GM12801 (cell line): ENCODE data around the gene FGA.

ENCODE experiments used
- TF ChIP-seq, protein P1 (sequence below): IDR thresholded peaks from one replicate; pipeline ENCODE4 v1.5.1; 2011; ENCODE audit warnings: control low read depth; ENCODE audit not compliant: insufficient read length; ENCODE audit errors: extremely low read depth

FGA gene

DNA sequence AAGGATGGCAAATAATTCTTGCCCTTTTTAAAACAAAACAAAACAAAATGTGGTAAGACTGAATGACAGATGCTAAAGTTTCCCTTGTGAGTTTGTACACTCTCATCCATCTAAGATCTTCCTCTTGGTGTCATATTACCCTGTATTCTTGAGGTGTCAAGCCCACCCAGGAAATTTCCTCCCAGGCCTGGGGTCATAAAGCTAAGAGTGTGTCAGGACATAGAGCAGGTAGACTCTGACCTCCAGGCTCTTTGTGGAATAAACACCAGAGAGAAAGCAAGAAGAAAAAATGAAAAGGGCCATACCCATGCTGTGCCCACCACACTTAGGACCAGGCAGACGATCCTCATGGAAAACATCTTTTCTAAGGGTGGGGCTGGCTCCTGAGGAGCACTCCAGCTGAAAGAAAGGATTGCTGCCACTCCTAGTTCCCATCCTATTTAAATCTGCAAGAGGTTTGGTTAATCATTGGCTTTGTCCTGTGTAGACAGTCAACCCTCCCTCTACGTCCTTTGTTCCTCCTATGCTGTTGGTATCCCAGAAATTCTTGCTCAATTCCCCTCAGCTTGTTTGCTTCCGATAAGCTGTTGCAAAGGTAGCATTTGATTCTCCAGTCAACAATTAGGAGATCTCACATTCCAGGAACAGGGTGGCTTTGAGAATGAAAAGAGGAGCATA is at the start of gene FGA:
Gene FGA, minus strand, starts transcription at position 414 of the 678 bp plus-strand sequence. Its CDS starts 55 bp downstream, at position 359.
- TF ChIP-seq, protein P1, sequence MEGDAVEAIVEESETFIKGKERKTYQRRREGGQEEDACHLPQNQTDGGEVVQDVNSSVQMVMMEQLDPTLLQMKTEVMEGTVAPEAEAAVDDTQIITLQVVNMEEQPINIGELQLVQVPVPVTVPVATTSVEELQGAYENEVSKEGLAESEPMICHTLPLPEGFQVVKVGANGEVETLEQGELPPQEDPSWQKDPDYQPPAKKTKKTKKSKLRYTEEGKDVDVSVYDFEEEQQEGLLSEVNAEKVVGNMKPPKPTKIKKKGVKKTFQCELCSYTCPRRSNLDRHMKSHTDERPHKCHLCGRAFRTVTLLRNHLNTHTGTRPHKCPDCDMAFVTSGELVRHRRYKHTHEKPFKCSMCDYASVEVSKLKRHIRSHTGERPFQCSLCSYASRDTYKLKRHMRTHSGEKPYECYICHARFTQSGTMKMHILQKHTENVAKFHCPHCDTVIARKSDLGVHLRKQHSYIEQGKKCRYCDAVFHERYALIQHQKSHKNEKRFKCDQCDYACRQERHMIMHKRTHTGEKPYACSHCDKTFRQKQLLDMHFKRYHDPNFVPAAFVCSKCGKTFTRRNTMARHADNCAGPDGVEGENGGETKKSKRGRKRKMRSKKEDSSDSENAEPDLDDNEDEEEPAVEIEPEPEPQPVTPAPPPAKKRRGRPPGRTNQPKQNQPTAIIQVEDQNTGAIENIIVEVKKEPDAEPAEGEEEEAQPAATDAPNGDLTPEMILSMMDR = no peak

DNA sequence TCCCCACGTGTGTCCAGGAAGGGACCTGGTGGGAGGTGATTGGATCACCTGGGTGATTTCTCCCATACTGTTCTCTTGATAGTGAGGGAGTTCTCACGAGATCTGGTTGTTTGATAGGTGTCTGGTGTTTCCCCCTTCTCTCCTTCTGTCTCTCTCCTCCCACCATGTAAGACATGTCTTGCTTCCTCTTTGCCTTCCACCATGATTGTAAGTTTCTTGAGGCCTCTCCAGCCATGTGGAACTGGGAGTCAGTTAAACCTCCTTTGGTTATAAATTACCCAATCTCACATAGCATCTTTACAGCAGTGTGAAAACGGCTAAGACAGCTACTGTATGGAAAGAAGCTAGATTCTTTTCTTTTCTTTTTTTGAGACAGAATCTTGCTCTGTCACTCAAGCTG is 43.5 kb upstream of the FGA start:
- TF ChIP-seq, protein P1 = no peak

DNA sequence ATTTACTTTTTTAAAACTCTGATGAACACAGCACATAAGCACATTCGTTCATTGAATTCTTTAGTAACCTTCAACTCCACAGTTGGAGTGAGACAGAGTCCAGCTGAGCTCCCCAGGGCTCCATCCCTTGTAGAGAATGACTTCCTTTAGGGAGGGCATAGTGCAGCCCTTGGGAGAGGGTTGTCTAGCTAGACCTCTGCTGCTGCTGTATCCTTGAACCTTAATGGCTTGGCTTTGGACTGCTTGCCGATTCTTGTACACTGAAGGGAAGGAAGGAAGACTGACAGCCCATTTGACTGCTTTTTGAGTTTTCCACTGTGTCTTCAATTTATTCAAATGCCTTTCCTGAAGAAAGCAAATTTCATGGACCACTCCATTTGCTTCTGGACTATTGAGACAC is 41.3 kb upstream of the FGA start:
- TF ChIP-seq, protein P1 = no peak

DNA sequence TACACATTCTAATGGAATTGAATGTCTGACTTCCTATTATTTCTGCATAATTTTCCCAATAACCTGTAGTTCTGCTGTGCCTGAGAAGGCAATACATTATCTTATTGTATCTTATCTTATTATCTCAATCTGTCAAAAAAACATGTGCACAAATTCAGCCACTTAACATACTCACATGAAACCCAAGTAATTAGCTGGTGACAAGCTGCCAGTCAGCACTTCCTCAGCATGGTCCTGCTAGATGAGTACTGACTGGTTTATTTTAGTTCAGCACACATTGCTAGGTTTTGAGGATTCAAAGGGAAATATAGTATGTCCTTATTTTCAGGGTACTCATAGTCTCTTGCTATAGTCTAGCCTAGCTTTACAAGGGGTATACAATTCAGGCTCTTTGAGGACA is 39.8 kb upstream of the FGA start:
- TF ChIP-seq, protein P1 = no peak

DNA sequence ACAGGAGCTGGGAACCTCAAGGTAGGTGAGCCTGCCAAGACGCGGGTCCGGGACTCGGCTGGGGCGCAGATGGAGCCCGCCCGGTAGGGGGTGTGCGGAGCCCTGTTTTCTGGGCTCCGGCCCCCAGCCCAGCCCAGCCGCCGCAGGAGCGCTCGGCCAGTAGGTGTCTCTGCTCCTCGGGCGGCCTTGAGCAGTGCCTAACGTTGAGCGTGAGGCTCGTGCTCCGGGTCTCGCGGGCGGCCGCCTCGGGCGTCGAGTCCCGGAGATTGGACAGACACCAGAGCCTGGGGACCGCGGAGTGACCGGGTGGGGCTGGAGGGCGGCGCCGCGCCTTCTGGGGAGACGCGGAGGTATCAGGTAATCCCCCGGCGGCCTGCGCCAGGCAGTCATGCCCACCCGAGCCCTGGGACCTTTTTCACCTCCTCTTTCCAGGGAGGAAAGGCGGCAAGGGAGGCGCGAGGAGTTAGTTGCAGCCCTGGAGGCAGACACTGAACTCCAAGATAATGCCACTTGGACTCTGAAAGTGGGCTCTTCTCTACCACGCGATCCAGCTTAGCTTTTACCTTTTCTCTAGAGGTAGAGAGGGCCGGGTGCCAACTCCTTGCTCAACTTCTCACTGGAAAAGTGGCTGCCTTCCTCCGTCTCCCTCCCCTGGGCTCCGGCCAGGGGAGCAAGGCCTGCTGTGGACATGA is 36.4 kb upstream of the FGA start:
- TF ChIP-seq, protein P1 = no peak

DNA sequence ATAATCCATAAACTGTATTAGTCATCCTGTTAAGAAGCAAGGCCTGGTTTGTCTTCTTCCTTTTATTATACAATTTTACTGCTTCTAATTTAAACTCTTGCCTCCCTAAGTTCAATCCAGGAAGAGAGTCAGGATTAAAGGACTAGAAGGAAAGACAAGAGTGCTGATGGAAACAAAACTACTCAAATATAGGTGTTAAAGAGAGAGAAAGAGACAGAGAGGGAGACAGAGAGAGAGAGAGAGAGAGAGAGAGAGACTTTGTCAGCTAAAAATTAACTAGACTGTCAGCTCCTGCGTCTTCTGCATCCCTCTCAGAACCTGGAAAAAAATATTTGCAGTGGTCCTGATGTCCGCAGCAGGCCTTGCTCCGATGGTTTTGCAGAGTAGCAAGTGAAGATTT is 35.4 kb upstream of the FGA start:
- TF ChIP-seq, protein P1 = no peak

DNA sequence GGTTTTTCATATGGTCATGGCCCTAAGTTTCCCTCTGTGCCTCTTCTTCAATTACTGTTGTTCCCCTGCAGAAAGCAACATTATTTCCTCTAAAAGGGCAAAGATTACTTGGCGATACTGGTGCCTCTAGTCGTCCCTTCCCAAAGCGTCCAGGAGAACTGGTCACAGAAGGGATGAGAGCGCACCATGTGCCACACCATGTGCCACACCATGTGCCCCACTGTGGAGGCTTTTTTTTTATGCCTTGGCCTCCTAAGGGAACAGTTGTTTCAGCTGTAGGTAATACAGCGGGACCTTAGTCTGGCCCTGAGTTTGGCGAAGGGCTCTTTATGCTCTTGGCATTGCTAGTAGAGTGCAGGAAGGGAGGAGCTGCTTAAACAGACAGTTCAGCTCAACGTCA is 33.5 kb upstream of the FGA start:
- TF ChIP-seq, protein P1 = no peak
